HEK293 (cell line): ENCODE results near the gene NUCB2.

Source experiments
- KLF10 ChIP-seq: fragments of 450-650 bp; IDR thresholded peaks from 2 replicates; pipeline ENCODE4 v1.5.1; 2018; ENCODE audit warnings: missing biosample characterization, mild to moderate bottlenecking, missing genetic modification characterization
- MEIS1 ChIP-seq: sonication (generic); formaldehyde crosslinking; IDR thresholded peaks from 2 replicates; pipeline ENCODE4 v1.8.1; 2022; ENCODE audit warnings: missing genetic modification reagents, mild to moderate bottlenecking, borderline replicate concordance
- OSR2 ChIP-seq: fragments of 450-650 bp; formaldehyde crosslinking; IDR thresholded peaks from 2 replicates; pipeline ENCODE4 v1.5.1; 2016; ENCODE audit warnings: missing biosample characterization, missing genetic modification characterization
- SETDB1 ChIP-seq: IDR thresholded peaks from one replicate; pipeline ENCODE4 v1.6.1; 2017; ENCODE audit warnings: mild to moderate bottlenecking, low read length, moderate library complexity, mixed read lengths; ENCODE audit not compliant: insufficient read length
- ZBTB17 ChIP-seq: fragments of 450-650 bp; formaldehyde crosslinking; IDR thresholded peaks from 2 replicates; pipeline ENCODE4 v1.5.1; 2016; ENCODE audit warnings: missing biosample characterization, missing genetic modification characterization
- ZEB2 ChIP-seq: fragments of 450-650 bp; formaldehyde crosslinking; IDR thresholded peaks from 2 replicates; pipeline ENCODE4 v1.5.1; 2016; ENCODE audit warnings: missing biosample characterization, missing genetic modification characterization
- ZNF132 ChIP-seq: fragments of 450-650 bp; formaldehyde crosslinking; IDR thresholded peaks from 2 replicates; pipeline ENCODE4 v1.5.1; 2017; ENCODE audit warnings: missing biosample characterization, missing genetic modification characterization, borderline replicate concordance
- ZNF133 ChIP-seq: fragments of 450-650 bp; formaldehyde crosslinking; IDR thresholded peaks from 2 replicates; pipeline ENCODE4 v1.5.1; 2016; ENCODE audit warnings: missing biosample characterization, missing genetic modification characterization
- ZNF239 ChIP-seq: fragments of 450-650 bp; formaldehyde crosslinking; IDR thresholded peaks from 2 replicates; pipeline ENCODE4 v1.5.1; 2016; ENCODE audit warnings: missing biosample characterization, missing genetic modification characterization
- ZNF24 ChIP-seq: fragments of 450-650 bp; formaldehyde crosslinking; IDR thresholded peaks from 2 replicates; pipeline ENCODE4 v1.5.1; 2016; ENCODE audit warnings: missing biosample characterization, missing genetic modification characterization
- ZNF266 ChIP-seq: fragments of 450-650 bp; formaldehyde crosslinking; IDR thresholded peaks from 2 replicates; pipeline ENCODE4 v1.5.1; 2016; ENCODE audit warnings: missing biosample characterization, missing genetic modification characterization, low read depth
- ZNF324 ChIP-seq: fragments of 450-650 bp; formaldehyde crosslinking; IDR thresholded peaks from 2 replicates; pipeline ENCODE4 v1.5.1; 2016; ENCODE audit warnings: missing biosample characterization, missing genetic modification characterization
- ZNF350 ChIP-seq: fragments of 450-650 bp; formaldehyde crosslinking; IDR thresholded peaks from 2 replicates; pipeline ENCODE4 v1.5.0; 2017; ENCODE audit warnings: missing biosample characterization, mild to moderate bottlenecking, missing genetic modification characterization
- ZNF391 ChIP-seq: fragments of 450-650 bp; formaldehyde crosslinking; IDR thresholded peaks from 2 replicates; pipeline ENCODE4 v1.5.1; 2016; ENCODE audit warnings: low read depth, missing biosample characterization, missing genetic modification characterization, borderline replicate concordance
- ZNF555 ChIP-seq: fragments of 450-650 bp; formaldehyde crosslinking; conservative IDR thresholded peaks from 2 replicates; pipeline ENCODE4 v1.5.1; 2017; ENCODE audit warnings: missing biosample characterization, mild to moderate bottlenecking, missing genetic modification characterization, inconsistent platforms
- ZNF624 ChIP-seq: fragments of 450-650 bp; formaldehyde crosslinking; IDR thresholded peaks from 2 replicates; pipeline ENCODE4 v1.5.1; 2017; ENCODE audit warnings: missing biosample characterization, missing genetic modification characterization
- ZNF664 ChIP-seq: fragments of 450-650 bp; formaldehyde crosslinking; IDR thresholded peaks from 2 replicates; pipeline ENCODE4 v1.5.1; 2016; ENCODE audit warnings: missing biosample characterization, missing genetic modification characterization
- TF ChIP-seq, protein P1 (sequence below): fragments of 450-650 bp; formaldehyde crosslinking; optimal IDR thresholded peaks from 2 replicates; pipeline ENCODE3; 2016; ENCODE audit warnings: missing biosample characterization, mild to moderate bottlenecking, missing genetic modification characterization
- TF ChIP-seq, protein P2 (sequence below): fragments of 450-650 bp; formaldehyde crosslinking; IDR thresholded peaks from 2 replicates; pipeline ENCODE4 v1.5.1; 2016; ENCODE audit warnings: missing biosample characterization, missing genetic modification characterization, low read depth
- TF ChIP-seq, protein P3 (sequence below): fragments of 450-650 bp; formaldehyde crosslinking; IDR thresholded peaks from 2 replicates; pipeline ENCODE4 v1.5.1; 2016; ENCODE audit warnings: missing biosample characterization, missing genetic modification characterization
- TF ChIP-seq, protein P4 (sequence below): fragments of 450-650 bp; formaldehyde crosslinking; IDR thresholded peaks from 2 replicates; pipeline ENCODE4 v1.5.1; 2016; ENCODE audit warnings: missing biosample characterization, missing genetic modification characterization
- TF ChIP-seq, protein P5 (sequence below): fragments of 450-650 bp; formaldehyde crosslinking; IDR thresholded peaks from 2 replicates; pipeline ENCODE4 v1.5.1; 2017; ENCODE audit warnings: missing biosample characterization, mild to moderate bottlenecking, missing genetic modification characterization, moderate library complexity
- TF ChIP-seq, protein P6 (sequence below): fragments of 450-650 bp; formaldehyde crosslinking; IDR thresholded peaks from 2 replicates; pipeline ENCODE4 v1.5.1; 2017; ENCODE audit warnings: missing biosample characterization, missing genetic modification characterization
- TF ChIP-seq, protein P7 (sequence below): fragments of 450-650 bp; formaldehyde crosslinking; IDR thresholded peaks from 2 replicates; pipeline ENCODE4 v1.5.1; 2016; ENCODE audit warnings: missing biosample characterization, missing genetic modification characterization, low read depth
- TF ChIP-seq, protein P8 (sequence below): fragments of 450-650 bp; formaldehyde crosslinking; IDR thresholded peaks from 2 replicates; pipeline ENCODE4 v1.5.1; 2016; ENCODE audit warnings: missing biosample characterization, missing genetic modification characterization

The NUCB2 gene

DNA sequence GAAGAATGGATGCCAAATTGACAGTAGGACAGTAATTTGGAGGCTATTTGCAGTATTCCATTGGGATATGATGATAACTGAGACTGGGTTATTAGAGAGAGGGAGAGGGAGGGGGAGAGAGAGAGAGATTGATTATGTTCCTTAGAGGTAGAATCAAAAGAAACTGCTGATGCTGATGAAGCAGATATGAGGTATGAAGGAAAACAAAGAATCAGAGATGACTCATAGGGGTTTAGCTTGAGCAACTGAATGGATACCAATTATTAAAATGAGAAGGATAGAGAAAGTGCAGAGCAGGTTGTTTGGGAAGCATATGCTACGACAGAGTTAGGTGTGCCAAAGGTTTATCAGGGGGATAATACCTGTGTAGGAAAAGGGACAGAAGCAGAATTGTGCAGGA lies 12.8 kb upstream of the NUCB2 start (continued):
- TF ChIP-seq ZNF239 (tag by site-specific recombination) (no peak), ZNF391 (no peak), SETDB1 (no peak), OSR2 (tag by site-specific recombination) (peak; percentile 45; the same call in 1 of the 2 replicates), ZNF624 (tag by site-specific recombination) (no peak), ZNF555 (tag by site-specific recombination) (no peak), ZNF24 (tag by site-specific recombination) (no peak), ZNF132 (tag by site-specific recombination) (no peak), ZNF266 (no peak), ZNF350 (tag by site-specific recombination) (no peak), ZNF664 (tag by site-specific recombination) (no peak), ZNF133 (tag by site-specific recombination) (no peak), ZEB2 (0 out of 2 replicates have a peak, but pooled peaks have one; percentile 26), KLF10 (tag by site-specific recombination) (no peak), MEIS1 (CRISPR knock-in tag) (no peak), ZNF324 (tag by site-specific recombination) (no peak), ZBTB17 (tag by site-specific recombination) (peak; percentile 32; the same call in 1 of the 2 replicates)
- TF ChIP-seq, protein P1, sequence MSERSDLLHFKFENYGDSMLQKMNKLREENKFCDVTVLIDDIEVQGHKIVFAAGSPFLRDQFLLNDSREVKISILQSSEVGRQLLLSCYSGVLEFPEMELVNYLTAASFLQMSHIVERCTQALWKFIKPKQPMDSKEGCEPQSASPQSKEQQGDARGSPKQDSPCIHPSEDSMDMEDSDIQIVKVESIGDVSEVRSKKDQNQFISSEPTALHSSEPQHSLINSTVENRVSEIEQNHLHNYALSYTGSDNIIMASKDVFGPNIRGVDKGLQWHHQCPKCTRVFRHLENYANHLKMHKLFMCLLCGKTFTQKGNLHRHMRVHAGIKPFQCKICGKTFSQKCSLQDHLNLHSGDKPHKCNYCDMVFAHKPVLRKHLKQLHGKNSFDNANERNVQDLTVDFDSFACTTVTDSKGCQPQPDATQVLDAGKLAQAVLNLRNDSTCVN: no peak
- TF ChIP-seq, protein P2, sequence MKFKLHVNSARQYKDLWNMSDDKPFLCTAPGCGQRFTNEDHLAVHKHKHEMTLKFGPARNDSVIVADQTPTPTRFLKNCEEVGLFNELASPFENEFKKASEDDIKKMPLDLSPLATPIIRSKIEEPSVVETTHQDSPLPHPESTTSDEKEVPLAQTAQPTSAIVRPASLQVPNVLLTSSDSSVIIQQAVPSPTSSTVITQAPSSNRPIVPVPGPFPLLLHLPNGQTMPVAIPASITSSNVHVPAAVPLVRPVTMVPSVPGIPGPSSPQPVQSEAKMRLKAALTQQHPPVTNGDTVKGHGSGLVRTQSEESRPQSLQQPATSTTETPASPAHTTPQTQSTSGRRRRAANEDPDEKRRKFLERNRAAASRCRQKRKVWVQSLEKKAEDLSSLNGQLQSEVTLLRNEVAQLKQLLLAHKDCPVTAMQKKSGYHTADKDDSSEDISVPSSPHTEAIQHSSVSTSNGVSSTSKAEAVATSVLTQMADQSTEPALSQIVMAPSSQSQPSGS (tag by site-specific recombination): no peak
- TF ChIP-seq, protein P3, sequence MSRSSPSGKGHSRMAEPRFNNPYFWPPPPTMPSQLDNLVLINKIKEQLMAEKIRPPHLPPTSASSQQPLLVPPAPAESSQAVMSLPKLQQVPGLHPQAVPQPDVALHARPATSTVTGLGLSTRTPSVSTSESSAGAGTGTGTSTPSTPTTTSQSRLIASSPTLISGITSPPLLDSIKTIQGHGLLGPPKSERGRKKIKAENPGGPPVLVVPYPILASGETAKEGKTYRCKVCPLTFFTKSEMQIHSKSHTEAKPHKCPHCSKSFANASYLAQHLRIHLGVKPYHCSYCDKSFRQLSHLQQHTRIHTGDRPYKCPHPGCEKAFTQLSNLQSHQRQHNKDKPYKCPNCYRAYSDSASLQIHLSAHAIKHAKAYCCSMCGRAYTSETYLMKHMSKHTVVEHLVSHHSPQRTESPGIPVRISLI (tag by site-specific recombination): no peak
- TF ChIP-seq, protein P4, sequence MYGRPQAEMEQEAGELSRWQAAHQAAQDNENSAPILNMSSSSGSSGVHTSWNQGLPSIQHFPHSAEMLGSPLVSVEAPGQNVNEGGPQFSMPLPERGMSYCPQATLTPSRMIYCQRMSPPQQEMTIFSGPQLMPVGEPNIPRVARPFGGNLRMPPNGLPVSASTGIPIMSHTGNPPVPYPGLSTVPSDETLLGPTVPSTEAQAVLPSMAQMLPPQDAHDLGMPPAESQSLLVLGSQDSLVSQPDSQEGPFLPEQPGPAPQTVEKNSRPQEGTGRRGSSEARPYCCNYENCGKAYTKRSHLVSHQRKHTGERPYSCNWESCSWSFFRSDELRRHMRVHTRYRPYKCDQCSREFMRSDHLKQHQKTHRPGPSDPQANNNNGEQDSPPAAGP (tag by site-specific recombination): no peak
- TF ChIP-seq, protein P5, sequence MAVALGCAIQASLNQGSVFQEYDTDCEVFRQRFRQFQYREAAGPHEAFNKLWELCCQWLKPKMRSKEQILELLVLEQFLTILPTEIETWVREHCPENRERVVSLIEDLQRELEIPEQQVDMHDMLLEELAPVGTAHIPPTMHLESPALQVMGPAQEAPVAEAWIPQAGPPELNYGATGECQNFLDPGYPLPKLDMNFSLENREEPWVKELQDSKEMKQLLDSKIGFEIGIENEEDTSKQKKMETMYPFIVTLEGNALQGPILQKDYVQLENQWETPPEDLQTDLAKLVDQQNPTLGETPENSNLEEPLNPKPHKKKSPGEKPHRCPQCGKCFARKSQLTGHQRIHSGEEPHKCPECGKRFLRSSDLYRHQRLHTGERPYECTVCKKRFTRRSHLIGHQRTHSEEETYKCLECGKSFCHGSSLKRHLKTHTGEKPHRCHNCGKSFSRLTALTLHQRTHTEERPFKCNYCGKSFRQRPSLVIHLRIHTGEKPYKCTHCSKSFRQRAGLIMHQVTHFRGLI (tag by site-specific recombination): no peak
- TF ChIP-seq, protein P6, sequence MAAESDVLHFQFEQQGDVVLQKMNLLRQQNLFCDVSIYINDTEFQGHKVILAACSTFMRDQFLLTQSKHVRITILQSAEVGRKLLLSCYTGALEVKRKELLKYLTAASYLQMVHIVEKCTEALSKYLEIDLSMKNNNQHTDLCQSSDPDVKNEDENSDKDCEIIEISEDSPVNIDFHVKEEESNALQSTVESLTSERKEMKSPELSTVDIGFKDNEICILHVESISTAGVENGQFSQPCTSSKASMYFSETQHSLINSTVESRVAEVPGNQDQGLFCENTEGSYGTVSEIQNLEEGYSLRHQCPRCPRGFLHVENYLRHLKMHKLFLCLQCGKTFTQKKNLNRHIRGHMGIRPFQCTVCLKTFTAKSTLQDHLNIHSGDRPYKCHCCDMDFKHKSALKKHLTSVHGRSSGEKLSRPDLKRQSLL (tag by site-specific recombination): no peak
- TF ChIP-seq, protein P7, sequence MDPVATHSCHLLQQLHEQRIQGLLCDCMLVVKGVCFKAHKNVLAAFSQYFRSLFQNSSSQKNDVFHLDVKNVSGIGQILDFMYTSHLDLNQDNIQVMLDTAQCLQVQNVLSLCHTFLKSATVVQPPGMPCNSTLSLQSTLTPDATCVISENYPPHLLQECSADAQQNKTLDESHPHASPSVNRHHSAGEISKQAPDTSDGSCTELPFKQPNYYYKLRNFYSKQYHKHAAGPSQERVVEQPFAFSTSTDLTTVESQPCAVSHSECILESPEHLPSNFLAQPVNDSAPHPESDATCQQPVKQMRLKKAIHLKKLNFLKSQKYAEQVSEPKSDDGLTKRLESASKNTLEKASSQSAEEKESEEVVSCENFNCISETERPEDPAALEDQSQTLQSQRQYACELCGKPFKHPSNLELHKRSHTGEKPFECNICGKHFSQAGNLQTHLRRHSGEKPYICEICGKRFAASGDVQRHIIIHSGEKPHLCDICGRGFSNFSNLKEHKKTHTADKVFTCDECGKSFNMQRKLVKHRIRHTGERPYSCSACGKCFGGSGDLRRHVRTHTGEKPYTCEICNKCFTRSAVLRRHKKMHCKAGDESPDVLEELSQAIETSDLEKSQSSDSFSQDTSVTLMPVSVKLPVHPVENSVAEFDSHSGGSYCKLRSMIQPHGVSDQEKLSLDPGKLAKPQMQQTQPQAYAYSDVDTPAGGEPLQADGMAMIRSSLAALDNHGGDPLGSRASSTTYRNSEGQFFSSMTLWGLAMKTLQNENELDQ: no peak
- TF ChIP-seq, protein P8, sequence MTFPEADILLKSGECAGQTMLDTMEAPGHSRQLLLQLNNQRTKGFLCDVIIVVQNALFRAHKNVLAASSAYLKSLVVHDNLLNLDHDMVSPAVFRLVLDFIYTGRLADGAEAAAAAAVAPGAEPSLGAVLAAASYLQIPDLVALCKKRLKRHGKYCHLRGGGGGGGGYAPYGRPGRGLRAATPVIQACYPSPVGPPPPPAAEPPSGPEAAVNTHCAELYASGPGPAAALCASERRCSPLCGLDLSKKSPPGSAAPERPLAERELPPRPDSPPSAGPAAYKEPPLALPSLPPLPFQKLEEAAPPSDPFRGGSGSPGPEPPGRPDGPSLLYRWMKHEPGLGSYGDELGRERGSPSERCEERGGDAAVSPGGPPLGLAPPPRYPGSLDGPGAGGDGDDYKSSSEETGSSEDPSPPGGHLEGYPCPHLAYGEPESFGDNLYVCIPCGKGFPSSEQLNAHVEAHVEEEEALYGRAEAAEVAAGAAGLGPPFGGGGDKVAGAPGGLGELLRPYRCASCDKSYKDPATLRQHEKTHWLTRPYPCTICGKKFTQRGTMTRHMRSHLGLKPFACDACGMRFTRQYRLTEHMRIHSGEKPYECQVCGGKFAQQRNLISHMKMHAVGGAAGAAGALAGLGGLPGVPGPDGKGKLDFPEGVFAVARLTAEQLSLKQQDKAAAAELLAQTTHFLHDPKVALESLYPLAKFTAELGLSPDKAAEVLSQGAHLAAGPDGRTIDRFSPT (tag by site-specific recombination): no peak
